Hematopoietic multipotent progenitor cell treated with erythropoietin and hydrocortisone succinate and interleukin-3 and kit ligand, for 17 days (in vitro differentiated cells): ENCODE measurements around the gene HSPA1A.
"Not testable (repeated sequence)": the region's sequence is repeated elsewhere in the genome, so short reads cannot be mapped to it uniquely, and the experiment has no call there.

Experiments
- DNase-seq: peaks from one replicate; pipeline ENCODE4 v3.0.0-alpha.2; 2015; ENCODE audit warnings: low spot score

Gene HSPA1A

GRCh38 chr6:31781244-31782125 lies 33.9 kb upstream of the HSPA1A start:
- DNase-seq = no peak

- no peak for DNase-seq
Measured at GRCh38 chr6:31782126-31782855, 33.1 kb upstream of the HSPA1A start.

DNA sequence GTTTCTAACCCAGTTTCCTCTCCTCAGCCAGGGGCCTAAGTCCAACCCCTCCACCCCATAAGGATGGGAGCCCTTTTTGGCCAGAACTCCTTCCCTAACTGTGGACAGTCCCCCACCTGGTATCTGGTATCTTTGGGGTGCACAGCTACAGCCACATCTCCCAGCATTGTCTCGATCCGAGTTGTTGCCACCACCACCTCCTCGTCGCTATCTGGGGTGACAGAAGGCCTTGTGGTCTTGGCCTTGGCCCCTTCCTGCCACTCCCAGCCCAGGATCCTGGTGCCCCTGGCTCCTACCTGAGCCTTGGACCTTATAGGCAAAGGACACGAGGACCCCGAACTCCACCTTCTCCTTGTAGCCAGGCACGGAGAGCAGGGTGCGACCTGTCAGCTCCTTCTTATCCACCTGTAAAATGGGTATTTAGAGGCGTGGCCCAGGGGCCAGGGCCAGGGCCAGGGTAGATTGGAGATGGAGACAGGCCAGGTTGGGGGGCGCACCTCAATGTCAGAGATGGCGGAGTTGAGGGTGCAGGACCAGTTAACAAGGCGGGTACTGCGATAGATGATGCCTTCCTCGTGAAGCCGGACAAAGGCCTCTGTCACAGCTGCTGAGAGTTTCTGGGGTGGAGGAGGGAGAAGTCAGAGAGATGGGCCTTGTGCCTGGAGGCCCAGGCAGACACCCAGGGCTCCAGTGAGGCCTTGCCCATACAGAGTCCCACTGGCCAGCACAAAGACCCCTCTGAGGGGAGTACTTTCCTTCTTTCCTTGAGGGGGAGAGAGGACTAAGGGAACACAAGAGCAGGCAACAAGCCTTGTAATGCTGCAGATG lies 31.0 kb upstream of the HSPA1A start:
- no peak for DNase-seq

DNA sequence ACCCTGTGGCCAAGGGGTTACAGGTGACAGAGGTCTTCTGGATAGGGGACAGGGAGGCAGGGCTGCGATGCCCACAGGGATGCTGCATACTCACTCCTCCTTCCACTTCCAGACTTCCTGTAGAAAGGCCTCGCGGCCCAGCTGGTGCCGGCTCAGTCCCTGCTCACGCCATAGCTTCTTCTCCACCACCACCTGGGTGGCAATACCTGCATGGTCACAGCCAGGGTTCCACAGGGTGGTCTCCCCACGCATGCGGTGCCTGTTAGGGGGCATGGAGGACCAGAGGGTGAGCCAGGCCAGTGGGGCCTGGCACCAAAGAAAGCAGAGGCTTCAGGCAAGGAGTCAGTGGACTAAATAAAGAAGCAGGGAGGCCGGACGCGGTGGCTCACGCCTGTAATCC lies 29.9 kb upstream of the HSPA1A start:
- no peak for DNase-seq

GRCh38 chr6:31791324-31792089 lies 23.8 kb upstream of the HSPA1A start:
- DNase-seq = peak; percentile 39

DNA sequence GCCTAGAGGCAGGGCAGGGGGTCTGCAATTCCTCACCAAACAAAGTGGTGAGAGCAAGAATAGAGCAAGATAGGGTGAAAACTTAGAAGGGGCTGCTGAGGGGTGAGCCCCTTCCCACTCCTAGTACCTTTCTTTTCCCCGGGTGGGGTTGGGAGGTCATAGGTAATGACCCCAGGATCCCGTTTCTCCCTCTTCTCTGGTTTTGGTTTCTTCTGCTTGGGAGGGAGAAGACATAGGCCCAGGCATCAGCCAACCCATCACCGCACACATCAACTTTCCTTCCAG lies 23.3 kb upstream of the HSPA1A start:
- DNase-seq = no peak

DNA sequence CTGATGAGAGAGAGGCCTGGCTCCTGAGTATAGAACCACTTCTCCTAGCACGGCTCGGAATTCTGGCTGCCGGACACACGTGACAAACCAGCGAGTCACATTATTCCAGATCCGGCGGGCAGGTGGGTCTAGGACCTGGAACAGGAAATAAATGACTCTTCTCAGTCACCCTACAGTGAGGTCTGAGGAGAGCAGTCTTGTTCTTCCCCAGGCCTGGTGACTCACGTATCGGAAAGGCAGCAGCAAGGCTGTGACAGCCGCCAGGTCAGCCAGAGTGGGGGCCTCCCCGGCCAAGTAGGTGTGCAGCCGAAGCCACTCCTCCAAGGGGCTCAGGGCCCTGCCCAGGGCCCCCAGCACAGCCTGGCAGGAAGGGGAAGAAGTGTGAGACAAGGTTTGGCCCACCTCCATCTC lies 22.6 kb upstream of the HSPA1A start:
- DNase-seq = no peak

DNA sequence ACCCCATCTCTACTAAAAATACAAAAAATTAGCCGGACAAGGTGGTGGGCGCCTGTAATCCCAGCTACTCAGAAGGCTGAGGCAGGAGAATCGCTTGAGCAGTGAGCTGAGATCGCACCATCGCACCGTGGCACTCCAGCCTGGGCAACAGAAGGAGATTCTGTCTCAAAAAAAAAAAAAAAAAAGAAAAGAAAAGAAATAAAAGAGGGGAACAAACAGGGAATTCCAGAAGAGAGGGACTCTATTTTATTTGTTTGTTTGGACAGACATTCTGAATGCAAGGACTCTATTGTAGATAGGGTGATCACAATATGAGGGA lies 21.5 kb upstream of the HSPA1A start:
- not testable (repeated sequence) for DNase-seq

DNA sequence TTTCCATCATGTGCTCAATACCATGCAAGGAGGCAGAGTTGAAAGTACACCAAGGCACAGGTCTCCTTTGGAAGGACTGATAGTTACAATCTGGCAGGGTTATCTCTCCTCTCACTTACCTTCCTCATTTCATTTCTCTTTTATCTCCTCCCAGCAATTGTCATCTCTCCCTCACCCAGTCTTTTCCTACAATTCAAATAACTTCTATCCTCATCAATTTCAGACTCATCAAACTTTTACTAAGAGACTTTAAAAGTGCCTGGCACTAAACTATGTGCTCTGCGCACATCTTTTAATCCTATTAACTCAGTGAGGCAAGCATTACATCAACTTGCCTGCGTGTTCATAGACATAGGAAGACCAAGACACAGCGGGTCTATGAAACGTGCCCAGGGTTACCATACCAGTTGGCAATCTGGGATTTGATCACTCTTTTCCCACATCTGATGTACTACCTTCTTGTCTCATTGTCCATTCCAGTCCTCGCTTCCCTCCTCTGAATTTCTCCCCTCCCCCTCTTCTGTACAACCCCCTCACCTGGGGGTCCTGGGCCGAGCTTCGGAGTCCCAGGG lies 21.0 kb upstream of the HSPA1A start:
- DNase-seq = peak; percentile 27

GRCh38 chr6:31794866-31795615 lies 20.3 kb upstream of the HSPA1A start:
- no peak for DNase-seq

DNA sequence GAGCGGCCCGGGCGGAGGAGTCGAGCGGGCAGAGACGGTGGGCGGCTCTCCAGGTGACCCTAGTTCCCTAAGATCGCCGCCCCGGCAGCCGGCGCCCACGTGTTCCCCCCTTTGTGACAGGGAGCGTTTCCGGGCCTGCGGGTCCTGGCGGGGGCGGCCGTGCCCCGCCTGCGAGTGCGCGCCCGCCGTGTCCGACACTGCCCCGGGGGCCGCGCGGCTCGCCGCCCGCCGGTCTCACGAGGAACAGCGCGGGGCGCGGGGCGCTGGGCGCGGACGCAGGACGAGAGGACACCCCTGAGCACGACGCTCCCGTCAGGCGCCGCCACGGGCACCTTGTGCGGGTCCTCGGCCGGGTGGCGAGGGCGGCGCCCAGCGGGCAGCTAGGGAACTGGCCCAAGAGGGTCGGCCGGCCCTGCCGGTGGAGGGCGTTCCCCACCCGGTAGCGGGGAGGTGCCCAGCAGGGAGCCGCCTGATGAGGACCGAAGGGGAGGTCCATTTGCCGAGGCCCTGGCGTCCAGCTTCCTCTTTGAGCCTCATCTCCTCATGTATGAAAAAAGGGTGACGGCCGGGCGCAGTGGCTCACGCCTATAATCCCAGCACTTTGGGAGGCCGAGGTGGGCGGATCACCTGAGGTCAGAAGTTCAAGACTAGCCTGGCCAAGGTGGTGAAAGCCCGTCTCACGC lies 19.6 kb upstream of the HSPA1A start, which contains the start of gene VARS1:
Gene VARS1, minus strand, starts transcription at position 137 of the 683 bp plus-strand sequence. CDS start 535 bp downstream, outside the sequence.
- DNase-seq = peak; percentile 96

GRCh38 chr6:31796993-31797385 lies 18.4 kb upstream of the HSPA1A start:
- DNase-seq = no peak

DNA sequence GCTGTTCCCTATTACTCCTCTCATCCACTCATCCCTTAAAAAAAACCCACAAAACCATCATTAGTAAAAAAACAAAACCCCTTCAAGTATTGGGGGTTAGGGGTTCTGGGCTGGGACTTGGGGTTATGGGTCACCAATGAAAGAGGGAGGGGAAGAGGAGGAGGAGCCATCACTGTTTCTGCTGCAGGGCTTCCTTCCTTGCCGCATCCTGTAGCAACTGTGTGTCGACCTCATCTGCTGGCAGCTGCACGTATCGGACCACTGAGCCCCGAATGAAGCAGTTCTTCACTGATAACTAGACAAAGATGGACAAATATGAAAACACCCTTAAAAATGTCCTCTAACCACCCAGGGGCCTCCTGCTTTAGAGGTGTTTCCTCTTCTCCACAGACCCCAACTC lies 17.8 kb upstream of the HSPA1A start:
- no peak for DNase-seq

DNA sequence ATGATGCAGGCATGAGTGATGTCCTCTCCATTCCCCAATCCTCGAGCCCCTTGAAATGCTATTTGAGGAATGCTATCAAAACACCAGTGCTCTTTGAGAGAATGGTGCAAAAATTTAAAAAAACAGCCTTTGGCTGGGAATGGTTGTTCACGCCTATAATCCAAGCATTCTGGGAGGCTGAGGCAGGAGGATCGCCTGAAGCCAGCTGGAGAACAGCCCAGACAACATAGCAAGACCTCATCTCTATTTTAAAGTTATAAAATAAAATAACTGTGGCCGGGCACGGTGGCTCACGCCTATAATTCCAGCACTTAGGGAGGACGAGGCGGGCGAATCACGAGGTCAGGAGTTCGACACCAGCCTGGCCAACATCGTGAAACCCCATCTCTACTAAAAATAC lies 15.6 kb upstream of the HSPA1A start:
- DNase-seq = no peak

GRCh38 chr6:31801031-31801927 lies 14.1 kb upstream of the HSPA1A start:
- not testable (repeated sequence) for DNase-seq

DNA sequence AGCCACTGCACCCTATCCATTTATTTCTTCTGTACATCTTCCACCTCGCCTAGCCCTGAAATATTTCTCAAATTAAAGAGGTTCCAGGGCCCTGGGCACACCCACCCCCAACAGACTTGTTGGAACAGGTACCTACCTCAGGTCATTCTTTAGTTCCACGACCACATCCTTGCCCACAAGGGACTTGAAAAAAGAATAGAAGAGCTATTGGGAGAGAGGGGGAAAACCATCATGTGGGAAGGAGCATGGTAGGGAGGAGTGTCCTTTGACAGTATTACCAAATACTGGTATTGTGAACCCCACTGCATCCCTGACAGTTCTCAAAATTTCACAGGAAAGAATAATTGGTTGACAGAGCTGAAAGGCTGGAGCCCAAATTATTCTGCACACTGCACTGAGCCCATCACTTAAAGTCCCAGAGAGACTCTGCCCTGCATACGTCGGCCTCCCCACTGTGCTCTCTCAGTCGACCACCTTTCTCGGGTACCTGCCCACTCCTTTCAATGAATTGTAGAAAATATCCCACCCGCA lies 9.3 kb upstream of the HSPA1A start:
- DNase-seq = no peak

DNA sequence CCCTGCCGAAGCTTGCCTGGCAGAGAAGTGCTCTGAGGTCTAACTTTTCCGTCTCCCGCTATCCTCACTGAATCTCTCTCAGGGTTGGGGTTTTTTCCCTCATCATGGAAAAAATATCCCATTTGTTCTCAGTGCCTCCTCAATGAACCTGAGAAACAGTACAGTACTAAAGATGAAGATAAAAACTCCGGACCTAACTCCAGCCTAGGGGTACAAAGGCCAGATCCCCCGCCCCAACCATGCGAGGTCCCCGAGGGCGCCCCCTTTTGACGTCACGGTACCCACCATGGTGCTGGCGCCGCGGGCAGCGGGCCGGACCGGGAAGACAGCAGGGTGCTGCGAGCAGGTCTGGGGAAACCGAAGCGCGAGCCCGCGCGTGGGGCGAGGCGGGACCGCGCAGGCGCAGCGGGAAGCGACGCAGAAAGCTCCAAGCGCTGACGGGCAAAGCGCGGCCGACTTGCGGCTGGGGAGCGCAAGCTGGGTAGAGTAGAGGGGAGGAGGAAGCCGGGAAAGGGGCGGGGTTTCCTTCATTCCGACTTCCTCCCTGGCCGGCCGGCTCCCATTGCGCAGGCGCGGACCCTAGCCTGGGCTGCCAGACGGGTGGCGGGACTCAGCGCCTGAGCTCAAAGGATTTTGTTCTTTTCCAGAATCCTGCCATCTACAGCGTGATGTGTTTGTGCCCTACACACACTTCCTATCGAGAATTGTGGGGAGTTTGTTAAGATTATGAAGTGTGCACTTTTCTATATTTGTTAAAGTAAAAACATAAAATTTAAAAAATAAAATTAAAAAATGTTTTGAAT lies 8.7 kb upstream of the HSPA1A start, which contains the start of gene LSM2:
Gene LSM2, minus strand, starts transcription at position 497 of the 803 bp plus-strand sequence. Its CDS starts 209 bp downstream, at position 288.
- peak; percentile 98 for DNase-seq

DNA sequence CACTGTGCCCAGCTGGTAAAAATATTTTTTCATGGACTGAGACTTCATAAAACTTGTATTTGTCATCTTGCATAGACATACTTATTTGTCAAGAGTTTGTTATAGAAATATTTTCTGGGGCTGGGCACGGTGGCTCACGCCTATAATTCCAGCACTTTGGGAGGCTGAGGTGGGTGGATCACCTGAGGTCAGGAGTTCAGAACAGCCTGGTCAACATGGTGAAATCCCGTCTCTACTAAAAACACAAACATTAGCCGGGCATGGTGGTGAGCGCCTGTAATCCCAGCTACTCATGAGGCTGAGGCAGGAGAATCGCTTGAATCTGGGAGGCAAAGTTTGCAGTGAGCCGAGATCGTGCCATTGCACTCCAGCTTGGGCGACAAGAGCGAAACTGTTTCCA lies 6.7 kb upstream of the HSPA1A start:
- not testable (repeated sequence) for DNase-seq
